ENCODE data around the gene CACNG4.

Gene CACNG4

DNA sequence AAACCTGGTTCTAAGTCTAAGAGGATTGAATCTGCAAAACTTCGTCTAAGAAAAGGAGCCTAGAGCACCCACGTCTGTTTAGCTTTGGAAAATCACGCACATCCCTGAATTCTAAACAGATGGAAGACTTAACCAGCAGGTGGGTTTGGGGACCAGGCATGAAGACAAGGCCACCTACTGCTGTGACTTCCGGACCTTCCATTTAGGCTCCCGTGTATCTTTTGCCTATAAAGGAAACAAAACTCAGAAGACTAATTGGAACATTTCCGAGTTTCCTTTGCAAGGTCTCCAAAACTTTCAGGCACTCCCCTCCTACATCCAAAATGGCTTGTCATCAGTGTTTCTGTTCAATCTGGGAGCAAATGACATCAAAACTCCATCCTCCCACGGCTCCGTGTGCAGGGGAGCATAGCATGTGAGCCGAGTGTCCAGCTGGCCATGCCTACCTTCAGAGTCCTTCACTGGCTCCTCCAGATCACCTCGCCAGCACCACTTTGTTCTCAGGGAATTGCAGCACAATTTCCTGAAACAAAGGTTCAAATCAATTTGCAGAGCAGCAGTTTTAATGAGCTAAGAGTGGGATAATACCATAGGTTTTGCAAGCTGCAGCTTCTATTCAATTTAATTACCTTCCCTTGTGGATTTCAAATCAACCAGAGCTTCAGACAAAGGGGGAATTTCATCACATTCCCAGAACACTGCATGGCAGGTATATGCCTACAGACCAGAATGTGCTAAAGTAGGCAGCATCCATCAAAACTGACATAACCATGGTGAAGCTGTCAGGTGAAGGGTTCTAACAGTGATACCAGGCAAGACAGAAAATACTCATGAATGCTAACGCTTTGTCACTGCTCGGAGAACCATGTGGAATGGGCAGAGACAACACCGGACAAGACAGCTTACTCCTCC lies 103.3 kb downstream of the CACNG4 start:
- DNase-seq = no peak

- peak; percentile 30 for DNase-seq
Measured at GRCh38 chr17:67068999-67069398, 104.5 kb downstream of the CACNG4 start.

GRCh38 chr17:67069603-67070136 lies 105.2 kb downstream of the CACNG4 start:
- no peak for DNase-seq

DNA sequence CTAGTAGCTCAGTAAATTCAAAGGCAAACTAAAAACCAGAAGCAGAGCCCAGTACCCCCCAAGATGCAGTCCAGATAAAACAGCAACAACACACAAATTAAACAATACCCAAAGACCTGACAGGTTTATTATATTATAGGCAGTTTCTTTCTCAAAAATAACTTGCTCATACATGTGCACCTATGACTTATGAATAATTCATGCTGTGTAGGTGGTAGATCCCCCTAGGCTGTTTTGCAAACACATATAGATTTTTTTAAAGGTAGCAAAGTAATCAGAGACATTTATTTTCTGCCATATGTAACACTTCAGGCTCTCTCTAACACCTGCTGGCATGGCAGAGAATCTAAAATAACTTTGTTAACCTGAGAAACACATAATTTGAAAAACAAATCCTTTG lies 107.1 kb downstream of the CACNG4 start:
- DNase-seq = no peak

- no peak for DNase-seq
Measured at GRCh38 chr17:67072885-67073284, 108.4 kb downstream of the CACNG4 start.

GRCh38 chr17:67074781-67075180 lies 110.3 kb downstream of the CACNG4 start:
- DNase-seq = no peak

- no peak for DNase-seq
Measured at GRCh38 chr17:67076290-67076689, 111.8 kb downstream of the CACNG4 start.

GRCh38 chr17:67078292-67078691 lies 113.8 kb downstream of the CACNG4 start:
- DNase-seq = no peak

DNA sequence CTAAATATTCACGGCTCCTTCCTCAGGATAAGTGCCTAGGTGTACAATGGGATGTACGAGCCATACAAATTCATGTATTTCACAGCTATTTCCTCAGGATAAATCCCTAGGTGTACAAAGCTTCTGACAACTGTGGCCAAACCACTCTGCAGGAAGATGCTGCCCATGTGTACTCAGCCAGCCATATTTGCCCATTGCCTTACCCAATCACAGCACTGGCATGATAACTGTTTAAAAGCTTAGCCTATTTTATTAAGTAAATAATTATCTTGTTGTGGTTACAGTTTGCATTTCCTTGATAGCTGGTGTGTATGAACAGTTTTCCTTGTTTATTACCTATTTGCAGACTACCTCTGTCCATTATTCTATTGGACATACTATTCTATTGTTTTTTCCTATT lies 115.0 kb downstream of the CACNG4 start:
- no peak for DNase-seq

- no peak for DNase-seq
Measured at GRCh38 chr17:67080804-67081203, 116.3 kb downstream of the CACNG4 start.

DNA sequence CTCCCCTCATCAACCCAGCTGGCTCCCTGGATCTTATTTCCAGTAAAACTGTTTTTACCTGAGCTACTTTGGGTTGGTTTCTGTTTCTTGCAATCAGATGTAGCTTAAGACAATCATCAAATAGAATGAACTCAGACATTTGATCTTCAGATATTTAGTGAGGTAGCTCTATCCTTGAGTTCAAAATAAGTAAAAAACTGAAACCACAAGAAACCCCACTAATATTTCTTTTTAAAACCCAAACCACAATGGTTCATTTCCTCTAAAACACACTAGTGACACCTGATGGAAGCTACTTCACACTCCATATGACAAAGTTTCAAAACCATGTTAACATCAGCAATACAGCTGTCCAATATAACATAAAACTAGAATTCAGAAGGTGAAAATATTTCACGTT lies 117.6 kb downstream of the CACNG4 start:
- DNase-seq = no peak

Measured in NCI-H524 treated with DMSO at 0.1 percent for 48 hours (cell line).